ENCODE data around the gene ACTG2.

DNA sequence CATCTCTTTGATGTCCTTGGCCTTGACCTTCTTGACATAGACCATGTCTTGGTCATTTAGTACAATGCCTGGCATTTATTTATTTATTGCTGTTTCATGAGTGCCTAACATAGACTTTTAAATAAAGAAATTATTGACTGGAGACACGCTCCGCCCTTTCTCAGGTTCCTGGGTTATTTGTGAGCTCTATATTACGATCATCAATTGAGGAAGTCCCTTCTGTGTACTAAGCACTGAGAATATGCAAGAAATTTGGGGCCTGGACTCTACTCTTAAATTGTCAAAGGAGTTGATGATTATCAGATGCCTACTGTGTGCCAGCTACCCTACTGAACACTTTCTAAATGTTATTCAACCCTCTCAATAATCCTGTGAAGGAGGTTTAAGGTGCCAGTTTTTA, 72.2 kb downstream of the ACTG2 start:
- TF ChIP-seq EZH2 (IDR thresholded peaks at IDR 0.05; ENCODE audit: borderline replicate concordance, low read depth, low read length, severe bottlenecking) = no peak
- TF ChIP-seq, protein P1, sequence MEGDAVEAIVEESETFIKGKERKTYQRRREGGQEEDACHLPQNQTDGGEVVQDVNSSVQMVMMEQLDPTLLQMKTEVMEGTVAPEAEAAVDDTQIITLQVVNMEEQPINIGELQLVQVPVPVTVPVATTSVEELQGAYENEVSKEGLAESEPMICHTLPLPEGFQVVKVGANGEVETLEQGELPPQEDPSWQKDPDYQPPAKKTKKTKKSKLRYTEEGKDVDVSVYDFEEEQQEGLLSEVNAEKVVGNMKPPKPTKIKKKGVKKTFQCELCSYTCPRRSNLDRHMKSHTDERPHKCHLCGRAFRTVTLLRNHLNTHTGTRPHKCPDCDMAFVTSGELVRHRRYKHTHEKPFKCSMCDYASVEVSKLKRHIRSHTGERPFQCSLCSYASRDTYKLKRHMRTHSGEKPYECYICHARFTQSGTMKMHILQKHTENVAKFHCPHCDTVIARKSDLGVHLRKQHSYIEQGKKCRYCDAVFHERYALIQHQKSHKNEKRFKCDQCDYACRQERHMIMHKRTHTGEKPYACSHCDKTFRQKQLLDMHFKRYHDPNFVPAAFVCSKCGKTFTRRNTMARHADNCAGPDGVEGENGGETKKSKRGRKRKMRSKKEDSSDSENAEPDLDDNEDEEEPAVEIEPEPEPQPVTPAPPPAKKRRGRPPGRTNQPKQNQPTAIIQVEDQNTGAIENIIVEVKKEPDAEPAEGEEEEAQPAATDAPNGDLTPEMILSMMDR (IDR thresholded peaks at IDR 0.05; ENCODE audit: borderline replicate concordance, extremely low read depth, low read length, poor library complexity, severe bottlenecking) = no peak
